AG08396 (cell line): ENCODE measurements around the gene PCK1.
A peak's percentile ranks its signal among the peaks of the same experiment; 100 is the strongest.

ENCODE experiments used
- DNase-seq: peaks from one replicate; pipeline ENCODE4 v3.0.0; 2012; ENCODE audit warnings: low spot score, mixed read lengths

PCK1 gene

GRCh38 chr20:57588596-57588995 is 27.7 kb downstream of the PCK1 start:
- no peak for DNase-seq

- DNase-seq, result no peak
Observed at GRCh38 chr20:57589123-57589727, 28.3 kb downstream of the PCK1 start.

- no peak for DNase-seq
Observed at GRCh38 chr20:57589728-57590484, 29.0 kb downstream of the PCK1 start.

- DNase-seq, result no peak
Observed at GRCh38 chr20:57590485-57591288, 29.8 kb downstream of the PCK1 start.

- DNase-seq, result no peak
Observed at GRCh38 chr20:57591289-57592229, 30.6 kb downstream of the PCK1 start.

- no peak for DNase-seq
Observed at GRCh38 chr20:57592263-57593092, 31.6 kb downstream of the PCK1 start.

GRCh38 chr20:57593134-57593886 is 32.4 kb downstream of the PCK1 start:
- no peak for DNase-seq

GRCh38 chr20:57594092-57594951 is 33.4 kb downstream of the PCK1 start:
- DNase-seq, result peak; percentile 81

- DNase-seq, result no peak
Observed at GRCh38 chr20:57595041-57596030, 34.4 kb downstream of the PCK1 start.

- no peak for DNase-seq
Observed at GRCh38 chr20:57596358-57596757, 35.4 kb downstream of the PCK1 start.

- peak; percentile 88 for DNase-seq
Observed at GRCh38 chr20:57596998-57597939, 36.4 kb downstream of the PCK1 start.

- DNase-seq, result no peak
Observed at GRCh38 chr20:57598060-57598459, 37.1 kb downstream of the PCK1 start.

GRCh38 chr20:57598491-57598890 is 37.6 kb downstream of the PCK1 start:
- DNase-seq, result no peak

- no peak for DNase-seq
Observed at GRCh38 chr20:57600320-57601210, 39.7 kb downstream of the PCK1 start.

GRCh38 chr20:57601211-57601570 is 40.3 kb downstream of the PCK1 start:
- DNase-seq, result no peak

- DNase-seq, result no peak
Observed at GRCh38 chr20:57601737-57602136, 40.8 kb downstream of the PCK1 start.
